ENCODE data around the gene TNRC6B.

DNA sequence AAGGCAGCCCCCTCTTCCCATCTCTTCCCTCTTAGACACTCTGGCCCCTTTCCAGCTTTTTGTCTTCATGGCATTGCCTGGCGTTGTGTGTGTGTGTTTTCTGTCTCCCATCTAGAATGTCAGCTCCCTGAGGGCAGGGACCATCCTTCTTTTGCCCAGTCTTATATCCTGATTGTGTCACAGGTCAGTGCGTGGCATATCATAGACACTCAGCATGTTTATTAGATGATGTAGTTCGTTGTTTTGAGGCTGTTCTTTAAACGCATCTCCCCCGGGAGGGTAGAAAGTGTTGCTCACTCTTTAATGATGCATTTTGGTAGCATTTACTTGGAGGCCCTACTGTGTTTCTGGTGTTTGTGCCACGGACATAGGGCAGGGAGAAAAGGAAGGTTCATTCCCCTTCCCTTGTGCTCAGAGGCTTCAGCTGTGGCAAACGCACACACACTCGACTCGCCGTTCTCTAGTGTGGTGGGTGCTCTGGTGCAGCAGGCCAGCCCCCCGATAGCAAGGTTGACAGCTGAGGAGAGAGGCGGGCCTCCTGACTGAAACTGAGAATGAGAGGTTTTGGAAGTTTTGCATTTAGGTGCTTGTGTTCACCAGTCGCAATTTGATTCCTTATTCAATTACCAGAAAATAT, 60.2 kb downstream of the TNRC6B start:
- TF ChIP-seq GATA3 (IDR thresholded peaks at IDR 0.05; ENCODE audit: low read depth, low read length), result no peak
- no peak for TF ChIP-seq GATA2 (IDR thresholded peaks at IDR 0.05; ENCODE audit: low read depth, low read length)
